Measurements from ENCODE around the gene IFNL1.

Gene IFNL1

GRCh38 chr19:39318690-39319089 lies 22.5 kb downstream of the IFNL1 start:
- DNase-seq (ENCODE audit: low read depth), result no peak
- TF ChIP-seq, protein P1, sequence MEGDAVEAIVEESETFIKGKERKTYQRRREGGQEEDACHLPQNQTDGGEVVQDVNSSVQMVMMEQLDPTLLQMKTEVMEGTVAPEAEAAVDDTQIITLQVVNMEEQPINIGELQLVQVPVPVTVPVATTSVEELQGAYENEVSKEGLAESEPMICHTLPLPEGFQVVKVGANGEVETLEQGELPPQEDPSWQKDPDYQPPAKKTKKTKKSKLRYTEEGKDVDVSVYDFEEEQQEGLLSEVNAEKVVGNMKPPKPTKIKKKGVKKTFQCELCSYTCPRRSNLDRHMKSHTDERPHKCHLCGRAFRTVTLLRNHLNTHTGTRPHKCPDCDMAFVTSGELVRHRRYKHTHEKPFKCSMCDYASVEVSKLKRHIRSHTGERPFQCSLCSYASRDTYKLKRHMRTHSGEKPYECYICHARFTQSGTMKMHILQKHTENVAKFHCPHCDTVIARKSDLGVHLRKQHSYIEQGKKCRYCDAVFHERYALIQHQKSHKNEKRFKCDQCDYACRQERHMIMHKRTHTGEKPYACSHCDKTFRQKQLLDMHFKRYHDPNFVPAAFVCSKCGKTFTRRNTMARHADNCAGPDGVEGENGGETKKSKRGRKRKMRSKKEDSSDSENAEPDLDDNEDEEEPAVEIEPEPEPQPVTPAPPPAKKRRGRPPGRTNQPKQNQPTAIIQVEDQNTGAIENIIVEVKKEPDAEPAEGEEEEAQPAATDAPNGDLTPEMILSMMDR (conservative IDR thresholded peaks at IDR 0.05; ENCODE audit: control insufficient read depth, insufficient read depth, low read depth, low read length), result no peak
- no peak overlapping the region for H3K4me3 ChIP-seq (ENCODE audit: control insufficient read depth, low read depth, low read length)

- TF ChIP-seq, protein P1 (conservative IDR thresholded peaks at IDR 0.05; ENCODE audit: control insufficient read depth, insufficient read depth, low read depth, low read length), result no peak
- no peak for DNase-seq (ENCODE audit: low read depth)
- H3K4me3 ChIP-seq (ENCODE audit: control insufficient read depth, low read depth, low read length), result no peak overlapping the region
Measured at GRCh38 chr19:39319098-39319891, 23.1 kb downstream of the IFNL1 start.

DNA sequence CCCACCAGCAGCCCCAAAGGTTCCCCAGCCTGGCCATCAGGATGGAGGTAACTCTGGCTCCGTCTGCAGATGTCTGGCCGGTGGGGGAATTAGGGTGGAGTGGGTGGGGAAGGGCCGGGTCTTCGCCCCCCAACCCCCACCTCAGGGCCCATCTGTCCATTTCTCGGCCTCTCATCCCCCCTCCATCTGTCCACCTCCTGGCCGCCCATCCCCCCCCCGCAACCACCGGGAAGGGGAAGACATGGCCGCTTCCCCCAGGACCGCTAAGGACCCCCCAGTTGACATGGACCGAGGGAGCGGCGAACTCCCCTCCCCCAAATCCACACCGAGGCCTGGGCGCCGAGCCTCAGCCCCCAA lies 23.7 kb downstream of the IFNL1 start:
- DNase-seq (ENCODE audit: low read depth), result no peak
- TF ChIP-seq, protein P1 (conservative IDR thresholded peaks at IDR 0.05; ENCODE audit: control insufficient read depth, insufficient read depth, low read depth, low read length), result no peak
- H3K4me3 ChIP-seq (ENCODE audit: control insufficient read depth, low read depth, low read length), result peak overlapping the region; percentile 44

DNA sequence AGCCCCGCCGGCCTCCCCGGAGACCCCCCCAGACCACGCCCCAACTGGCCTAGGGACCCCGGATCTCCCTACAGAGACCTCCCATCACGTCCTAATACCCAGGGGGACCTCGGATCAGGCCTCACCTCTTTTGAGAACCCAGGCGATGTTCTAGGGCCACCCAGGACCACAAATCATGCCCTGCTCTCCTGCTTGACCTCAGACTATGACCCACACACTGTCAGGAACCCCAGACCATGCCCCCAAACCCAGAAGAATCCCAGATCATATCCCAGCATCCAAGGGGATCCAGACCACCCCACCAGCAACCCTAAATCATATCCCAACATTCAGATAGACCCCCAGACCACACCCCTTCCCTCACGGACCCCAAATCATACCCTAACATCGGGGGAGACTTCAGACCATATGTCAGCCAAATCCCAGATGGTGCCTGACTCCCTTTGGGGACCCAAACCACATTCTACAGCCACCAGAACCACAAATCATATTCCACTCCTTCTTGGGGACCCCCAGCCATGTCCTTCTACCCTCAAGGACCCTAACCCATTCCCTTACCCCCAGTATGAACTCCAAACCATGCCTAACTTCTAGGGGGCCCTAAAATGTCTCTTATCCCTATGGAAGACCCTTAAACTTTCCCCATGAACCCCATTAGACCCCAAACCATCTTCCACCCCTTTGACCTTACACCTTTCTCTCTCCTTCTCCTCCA lies 25.1 kb downstream of the IFNL1 start:
- TF ChIP-seq, protein P1 (conservative IDR thresholded peaks at IDR 0.05; ENCODE audit: control insufficient read depth, insufficient read depth, low read depth, low read length), result no peak
- DNase-seq (ENCODE audit: low read depth), result no peak
- H3K4me3 ChIP-seq (ENCODE audit: control insufficient read depth, low read depth, low read length), result no peak overlapping the region

GRCh38 chr19:39321832-39322176 lies 25.6 kb downstream of the IFNL1 start:
- TF ChIP-seq, protein P1 (conservative IDR thresholded peaks at IDR 0.05; ENCODE audit: control insufficient read depth, insufficient read depth, low read depth, low read length), result no peak
- no peak overlapping the region for H3K4me3 ChIP-seq (ENCODE audit: control insufficient read depth, low read depth, low read length)
- no peak for DNase-seq (ENCODE audit: low read depth)

GRCh38 chr19:39324242-39324842 lies 28.1 kb downstream of the IFNL1 start:
- H3K4me3 ChIP-seq (ENCODE audit: control insufficient read depth, low read depth, low read length), result no peak overlapping the region
- DNase-seq (ENCODE audit: low read depth), result no peak
- TF ChIP-seq, protein P1 (conservative IDR thresholded peaks at IDR 0.05; ENCODE audit: control insufficient read depth, insufficient read depth, low read depth, low read length), result no peak

All from fibroblast of mammary gland (primary cell).